SKM-1 treated with dmso at 0.1 percent for 144 hours (cell line): ENCODE data around the gene FAM78A.

Source experiments
- DNase-seq: peaks from one replicate; lab custom pipeline; 2025; ENCODE audit not compliant: unreplicated experiment; lab: John Stamatoyannopoulos, UW

Gene FAM78A

DNA sequence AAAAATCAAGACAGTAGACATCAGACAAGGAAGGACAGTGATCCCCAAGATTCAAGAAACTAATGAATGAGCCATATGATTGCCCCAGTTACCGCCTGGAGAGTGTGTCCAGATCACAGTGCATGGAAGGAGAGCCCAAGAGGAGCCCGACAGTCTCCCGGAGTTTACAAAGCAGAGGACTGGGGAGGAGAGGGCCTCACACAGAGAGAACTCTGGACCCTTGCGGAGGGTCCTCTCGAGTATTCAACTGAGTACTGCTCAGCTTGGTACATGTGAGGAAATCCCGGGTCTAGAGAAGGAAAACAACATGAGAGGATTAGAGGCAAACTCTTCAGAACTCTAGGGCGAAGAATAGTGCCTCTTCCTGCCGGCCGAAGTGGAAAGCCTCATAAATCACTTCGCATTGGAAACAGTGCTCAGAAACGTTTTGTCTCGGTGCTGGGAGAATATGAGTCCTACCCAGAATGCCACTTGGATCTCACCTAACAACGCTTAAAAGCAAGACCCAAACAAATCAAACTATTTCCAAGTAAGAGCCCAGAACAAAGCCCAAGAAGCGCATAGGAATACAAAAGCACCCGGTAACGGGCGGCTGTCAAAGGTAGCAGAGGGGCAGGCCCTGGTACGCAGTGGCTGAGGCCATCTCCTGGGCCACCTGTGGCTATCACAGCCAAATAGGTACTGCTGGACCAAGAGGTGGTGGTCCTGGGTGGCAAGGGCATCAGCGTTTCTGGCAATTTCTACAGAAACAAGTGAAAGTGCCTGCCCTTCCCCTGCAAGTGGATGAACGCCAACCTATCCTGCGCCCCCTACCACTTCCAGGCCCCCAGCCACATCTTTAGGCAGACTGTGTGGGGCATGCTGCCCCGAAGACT is 36.0 kb downstream of the FAM78A start:
- DNase-seq: no peak

DNA sequence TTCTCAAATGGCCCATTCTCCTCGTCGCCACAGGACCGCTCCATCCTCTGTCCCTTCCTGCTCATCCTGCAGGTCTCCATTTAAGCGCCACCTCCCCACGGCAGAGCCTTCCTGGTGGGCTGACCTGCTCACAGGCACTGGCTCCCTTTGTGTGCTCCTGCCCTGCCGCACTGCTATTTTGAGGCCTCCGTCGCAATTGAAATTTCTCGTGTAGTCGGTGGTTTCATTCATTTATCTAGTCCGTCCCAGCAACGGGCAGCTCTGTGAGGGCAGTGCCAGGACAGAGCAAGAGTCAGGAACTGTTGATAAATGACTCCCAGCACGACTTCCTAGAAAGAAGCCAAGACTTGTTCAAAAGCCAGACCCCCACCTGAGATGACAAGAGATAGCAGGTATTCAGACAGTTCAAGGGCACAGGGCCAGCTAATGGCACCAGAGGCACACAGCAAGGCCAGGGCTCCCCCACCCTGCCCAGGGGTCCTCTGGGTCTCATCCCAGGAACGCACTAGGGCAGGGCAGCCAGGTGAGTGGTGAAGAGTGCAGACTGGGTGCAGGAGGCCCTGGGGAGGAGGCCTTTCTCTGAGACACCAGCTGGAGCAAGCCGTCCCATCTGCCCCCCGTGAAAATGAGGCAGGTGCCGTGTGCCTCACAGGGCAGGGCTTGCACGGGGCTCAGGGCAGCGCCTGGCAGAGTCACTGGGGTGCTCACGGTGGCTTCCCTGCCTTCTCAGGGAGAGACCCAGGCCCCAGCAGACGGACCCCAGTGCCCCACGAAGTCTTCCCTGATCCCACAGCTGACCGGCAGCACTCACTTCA is 36.9 kb downstream of the FAM78A start:
- no peak for DNase-seq

DNA sequence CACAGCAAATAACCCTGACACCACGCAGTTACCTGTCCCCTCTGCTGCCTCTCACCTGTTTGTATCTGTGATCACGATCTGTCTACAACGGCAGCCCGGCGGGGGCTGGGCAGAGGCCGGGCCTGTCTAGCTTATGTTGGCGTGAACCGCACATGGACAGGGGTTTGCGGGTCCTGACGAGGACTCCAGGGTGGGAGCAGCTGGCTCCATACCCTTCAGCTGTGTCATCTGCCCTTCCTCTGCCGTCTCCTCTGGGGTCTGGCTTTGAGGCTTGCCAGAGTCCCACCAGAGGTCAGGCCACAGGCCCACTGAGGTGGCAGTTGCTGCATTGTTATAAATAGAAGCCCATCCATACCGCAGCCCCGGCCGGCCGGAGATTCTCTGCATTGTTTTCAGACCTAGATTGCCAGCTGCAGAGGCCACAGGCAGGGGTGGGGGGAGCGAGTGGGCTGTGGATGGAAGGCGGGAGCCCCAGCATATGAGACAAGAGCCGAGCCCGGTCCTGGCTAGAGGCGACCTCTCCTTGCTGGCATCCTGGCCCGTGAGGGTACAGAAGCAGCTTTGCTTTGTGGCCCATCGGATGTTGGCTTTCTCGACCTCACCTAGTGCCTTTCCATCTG is 37.8 kb downstream of the FAM78A start:
- DNase-seq: no peak

DNA sequence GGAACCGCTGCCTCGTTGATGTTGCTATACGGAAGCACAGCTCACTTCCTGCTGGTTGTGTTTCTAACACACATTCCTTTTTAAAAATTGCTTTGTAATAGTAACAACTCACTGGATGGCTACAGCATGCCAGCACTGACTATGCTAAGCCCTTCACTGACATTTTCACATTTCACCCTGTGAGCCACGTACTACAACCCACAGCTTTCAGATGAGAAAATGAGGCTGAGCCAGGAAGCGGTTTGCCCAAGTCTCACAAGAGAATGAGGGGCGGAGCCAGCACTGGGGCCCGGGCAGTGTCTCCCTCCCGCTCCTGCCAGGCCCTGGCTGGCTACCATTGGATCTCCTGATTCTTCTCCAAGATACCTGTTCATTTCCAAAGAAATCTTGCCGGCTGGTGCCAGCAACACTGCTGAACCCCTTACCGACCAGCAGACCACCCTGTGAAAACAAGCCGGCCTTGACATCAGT is 38.3 kb downstream of the FAM78A start:
- DNase-seq: peak; percentile 48

DNA sequence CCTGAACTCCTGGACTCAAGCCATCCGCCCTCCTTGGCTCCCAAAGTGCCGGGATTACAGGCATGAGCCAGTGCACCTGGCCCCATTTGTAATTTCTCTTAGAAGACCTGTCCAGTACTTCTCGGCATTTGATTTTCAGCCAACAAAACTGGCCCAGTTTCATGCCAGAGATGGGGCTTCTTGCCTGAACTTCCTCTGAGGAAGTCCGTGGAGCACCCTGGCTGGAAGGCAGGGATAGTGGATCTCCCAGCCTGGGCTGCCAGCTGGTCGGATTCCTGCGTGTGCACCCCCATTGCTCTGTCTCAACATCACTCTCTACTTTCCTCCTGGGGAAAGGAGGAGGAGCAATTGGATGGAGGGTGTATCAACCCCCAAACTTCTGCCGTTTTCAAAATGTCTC is 39.0 kb downstream of the FAM78A start:
- DNase-seq: no peak

DNA sequence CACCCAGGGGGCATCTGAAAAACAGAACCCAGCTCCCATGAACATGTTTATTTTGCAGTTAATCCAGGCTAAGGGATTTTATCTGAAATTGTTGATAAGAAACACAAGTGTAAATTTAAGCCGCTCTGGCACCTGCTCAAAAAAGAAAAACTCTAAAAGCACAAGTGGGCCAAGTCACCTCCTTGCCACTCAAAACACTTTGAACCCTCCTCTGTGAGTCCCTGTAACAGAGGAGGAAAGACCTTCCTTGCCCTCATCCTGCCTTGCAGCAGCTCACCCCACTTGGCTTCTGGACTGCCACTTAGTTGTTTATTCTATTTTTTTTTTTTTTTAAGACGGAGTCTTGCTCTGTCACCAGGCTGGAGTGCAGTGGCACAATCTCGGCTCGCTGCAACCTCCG is 39.5 kb downstream of the FAM78A start:
- DNase-seq: no peak

DNA sequence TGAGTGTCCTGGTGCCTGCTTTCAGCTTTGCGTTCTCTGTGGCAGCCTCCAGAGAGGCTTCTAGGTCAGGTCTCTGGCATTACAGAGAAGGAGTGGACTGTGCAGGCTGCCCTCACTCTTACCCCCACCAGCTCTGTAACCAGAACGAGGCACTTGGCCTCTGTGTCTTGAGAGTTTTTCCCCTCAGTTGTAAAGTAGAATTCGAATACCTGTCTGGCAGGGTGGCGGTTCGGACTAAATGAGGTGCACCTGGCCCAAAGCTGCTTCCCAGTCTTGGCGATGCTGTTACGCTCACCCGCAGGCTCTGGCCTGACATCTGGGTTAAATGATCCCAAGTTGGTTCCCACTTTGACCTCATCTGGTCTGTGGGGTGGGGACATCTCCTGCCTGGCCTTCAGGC is 40.1 kb downstream of the FAM78A start:
- no peak for DNase-seq

DNA sequence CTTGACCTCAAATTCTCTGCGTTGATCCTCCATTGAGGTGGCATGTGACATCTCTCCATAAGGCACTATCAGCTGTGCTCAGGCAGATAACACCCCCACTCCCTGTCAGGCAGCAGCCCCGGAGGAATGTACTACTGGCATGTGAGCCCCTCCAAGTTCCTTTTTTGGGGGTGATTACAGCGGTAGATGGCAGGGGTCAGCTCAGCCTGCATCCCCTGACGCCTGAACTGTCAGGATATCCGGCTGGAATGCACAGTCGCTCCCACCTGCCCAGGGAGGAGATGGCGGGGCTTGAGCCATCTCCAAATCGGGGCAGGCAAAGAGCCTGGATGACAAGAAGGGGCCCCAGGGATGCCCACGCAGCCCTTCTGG is 40.8 kb downstream of the FAM78A start:
- no peak for DNase-seq

DNA sequence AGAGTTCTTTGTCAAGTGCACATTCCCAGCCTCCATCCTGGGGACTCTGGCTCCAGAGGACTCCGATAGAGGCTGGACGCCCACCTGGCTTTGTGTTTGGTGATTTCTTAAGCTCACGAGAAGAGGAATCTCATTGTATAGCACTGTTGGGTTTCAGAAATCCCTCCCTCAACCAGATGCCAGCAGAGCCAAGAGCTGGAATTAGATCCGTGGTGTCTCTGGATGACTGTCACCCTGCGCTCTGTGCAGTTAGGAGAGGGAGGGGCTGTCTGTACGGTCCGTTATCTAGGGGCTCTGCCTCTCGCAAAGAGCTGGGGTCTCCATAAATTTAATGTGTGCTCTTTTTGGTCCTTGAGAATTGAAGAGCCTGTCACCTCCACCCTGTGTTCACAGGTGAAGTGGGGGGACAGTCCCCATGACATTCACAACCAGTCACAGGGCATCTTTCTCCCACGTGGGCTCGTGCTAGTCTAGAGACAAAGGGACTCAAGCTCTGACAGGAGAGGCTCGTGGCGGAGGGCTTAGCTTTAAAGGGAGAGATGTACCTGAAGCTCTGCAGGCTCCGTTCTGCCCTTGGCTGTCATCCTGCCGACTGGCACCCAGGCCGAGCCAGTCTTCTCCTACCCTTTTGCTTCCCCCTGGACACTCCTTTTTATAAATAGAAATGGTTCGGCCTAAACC is 41.4 kb downstream of the FAM78A start:
- DNase-seq: no peak

DNA sequence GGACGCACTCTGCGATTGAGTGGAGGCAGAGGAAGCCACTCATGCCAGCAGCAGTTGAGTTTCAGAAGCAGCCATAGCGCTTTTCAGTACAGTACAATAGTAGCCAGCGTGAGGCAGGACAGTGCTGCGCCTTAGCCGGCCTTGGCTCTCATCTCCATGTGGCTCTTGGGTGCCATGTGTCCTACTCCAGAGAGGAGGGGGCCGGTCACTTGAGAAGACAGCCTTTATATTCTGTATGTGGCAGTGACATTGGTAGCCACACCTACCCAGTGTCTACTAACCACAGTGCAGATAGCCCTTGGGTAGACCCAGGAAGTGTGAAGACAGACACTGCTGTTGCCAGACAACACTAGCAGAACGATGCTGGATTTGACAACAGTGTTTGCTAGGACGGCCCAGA is 42.3 kb downstream of the FAM78A start:
- no peak for DNase-seq

DNA sequence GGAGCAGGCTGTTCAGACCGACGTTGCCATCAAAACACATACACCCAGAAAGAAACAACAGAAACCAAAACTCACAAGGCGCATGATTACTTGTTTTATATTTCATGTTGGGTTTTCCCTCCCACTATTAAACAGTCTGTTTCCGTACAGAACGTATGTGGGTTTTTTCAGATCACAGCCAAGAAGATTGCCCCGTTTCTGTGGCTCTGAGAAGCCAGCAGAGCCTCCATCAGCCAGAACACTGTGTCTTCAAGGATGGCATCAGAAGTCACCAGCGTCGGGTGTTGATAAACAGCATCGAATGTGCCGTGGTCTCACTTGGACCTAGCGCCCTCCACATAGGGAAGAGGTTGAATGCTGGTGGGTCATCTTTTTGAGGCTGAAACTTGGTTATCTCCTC is 42.8 kb downstream of the FAM78A start:
- DNase-seq: no peak

DNA sequence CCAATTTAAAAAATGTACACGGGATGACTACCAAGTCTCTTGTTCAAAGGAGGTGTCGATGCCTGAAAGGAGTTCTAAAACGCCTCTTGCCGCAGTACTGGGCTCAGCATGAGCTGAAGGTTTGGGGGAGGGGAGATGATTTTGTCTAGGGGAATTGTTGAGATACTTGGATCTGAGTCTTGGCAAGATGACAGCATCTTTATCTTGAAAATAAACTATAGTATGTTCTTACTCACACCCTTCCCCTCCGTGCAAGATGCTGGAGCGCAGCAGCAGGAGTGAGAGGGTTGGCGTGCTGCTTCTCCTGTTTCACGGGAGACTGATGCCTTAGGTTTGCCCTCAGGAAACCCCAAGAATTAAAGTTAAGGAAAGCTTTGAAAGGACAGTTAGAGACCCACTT is 47.3 kb downstream of the FAM78A start:
- no peak for DNase-seq

DNA sequence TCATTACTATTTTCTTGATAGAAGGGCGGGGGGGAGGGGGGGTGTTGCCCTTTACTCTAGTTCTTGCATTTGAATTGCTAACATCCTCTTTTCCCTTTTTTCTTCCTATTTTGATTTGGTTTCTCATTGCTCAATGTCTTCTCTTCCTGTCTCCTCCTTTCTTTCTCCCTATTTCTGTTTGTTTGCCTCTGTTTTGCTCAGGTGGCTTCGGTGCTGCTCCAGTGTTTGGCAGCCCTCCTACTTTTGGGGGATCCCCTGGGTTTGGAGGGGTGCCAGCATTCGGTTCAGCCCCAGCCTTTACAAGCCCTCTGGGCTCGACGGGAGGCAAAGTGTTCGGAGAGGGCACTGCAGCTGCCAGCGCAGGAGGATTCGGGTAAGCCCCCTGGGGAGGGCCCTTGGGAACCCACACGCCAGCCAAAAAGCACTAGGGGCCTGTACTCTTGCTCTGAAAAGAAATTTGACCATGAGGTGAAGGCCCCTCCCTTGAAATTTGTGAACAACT is 48.3 kb downstream of the FAM78A start:
- DNase-seq: peak; percentile 35

DNA sequence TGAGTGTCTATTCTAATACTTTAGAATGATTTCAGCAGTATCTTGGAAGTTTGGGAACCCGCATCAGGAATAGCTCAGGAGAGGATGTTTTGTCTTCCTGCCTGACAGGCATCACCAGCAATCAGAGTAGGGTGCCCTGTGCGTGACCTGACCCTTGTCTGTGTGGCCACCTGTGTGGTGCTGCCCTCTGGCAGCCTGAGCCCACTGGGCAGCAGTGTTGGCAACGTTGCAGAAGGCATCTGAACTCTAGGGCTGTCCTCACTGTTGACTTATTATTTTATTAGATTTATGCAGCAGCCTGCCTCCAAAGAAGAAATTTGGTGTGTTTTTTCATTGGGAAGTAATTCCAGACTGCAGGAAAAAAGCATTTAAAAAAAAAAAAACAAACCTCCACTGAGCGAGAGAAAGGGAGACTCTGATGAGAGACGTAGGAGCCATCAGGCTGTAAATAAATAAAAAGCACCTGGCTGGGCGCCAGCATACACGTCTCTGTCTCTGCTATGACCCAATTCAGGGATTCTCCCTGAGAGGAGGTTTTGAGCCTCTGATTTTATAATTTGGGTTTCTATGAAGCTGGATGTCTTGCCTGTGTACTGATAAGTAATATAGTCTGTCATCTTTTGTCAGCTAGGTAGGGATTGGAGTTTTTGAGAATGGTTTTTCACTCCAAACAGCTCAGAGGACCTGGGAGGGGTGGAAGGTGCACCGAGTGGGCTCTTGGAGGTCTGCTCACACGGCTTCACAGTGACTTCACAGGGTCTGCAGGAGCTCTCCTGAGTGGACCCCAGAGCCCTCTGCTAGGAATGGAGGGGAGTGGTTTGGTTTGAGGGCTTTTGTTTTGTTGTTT is 49.0 kb downstream of the FAM78A start:
- DNase-seq: no peak

DNA sequence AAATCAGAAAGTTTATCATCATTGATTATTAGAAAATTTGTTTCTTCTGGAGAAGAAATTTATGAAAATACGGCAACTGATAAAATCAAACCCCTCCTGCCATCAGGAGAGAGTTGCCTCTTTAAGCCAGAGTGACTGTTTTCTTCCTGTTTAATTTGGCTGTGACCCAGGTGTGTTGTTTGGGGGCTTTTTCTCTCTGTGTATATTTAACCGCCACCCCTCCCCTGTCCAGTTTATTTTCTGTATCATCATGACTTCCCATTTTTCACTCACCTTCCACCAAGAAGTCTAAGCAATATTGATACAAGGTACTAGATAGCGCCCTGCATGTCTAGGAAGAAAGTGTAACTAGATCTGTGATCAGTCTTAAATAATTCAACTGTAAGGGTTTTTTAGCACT is 50.1 kb downstream of the FAM78A start:
- DNase-seq: no peak

DNA sequence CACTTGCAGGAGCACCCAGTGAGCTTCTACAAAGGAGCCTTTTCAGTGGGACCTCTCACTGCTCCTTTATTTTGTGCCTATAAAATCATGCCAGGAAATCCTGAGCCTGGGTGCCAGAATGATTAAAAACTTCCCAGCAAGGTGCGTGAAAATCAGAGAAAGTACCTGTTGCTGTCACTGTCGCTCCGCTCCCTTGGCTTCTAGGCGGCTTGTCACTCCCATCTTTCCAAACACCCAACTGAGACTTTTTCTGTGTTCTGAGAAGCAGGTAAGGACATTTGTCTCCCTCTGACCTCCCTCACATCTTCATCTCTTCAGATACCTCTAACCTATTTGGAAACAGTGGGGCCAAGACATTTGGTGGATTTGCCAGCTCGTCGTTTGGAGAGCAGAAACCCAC is 53.9 kb downstream of the FAM78A start:
- DNase-seq: no peak

DNA sequence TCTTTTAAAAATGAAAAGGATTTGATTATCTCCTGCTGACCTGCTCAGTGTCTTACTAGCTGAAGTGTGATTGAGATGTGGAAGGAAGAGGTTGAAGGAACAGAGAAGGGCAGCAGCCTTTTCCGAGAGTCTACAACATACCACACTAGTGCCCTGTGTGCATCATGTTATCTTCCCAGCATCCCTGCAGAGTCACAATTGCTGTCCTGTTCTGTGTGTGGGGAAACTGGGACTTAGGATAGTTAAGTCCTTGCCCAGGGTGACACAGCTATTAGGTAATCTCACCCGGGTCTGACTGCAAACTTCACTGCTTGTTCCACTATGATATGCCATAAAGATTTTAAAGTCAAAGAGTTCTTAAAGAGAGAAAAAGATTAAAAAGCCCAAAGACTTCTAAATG is 55.8 kb downstream of the FAM78A start:
- DNase-seq: no peak

DNA sequence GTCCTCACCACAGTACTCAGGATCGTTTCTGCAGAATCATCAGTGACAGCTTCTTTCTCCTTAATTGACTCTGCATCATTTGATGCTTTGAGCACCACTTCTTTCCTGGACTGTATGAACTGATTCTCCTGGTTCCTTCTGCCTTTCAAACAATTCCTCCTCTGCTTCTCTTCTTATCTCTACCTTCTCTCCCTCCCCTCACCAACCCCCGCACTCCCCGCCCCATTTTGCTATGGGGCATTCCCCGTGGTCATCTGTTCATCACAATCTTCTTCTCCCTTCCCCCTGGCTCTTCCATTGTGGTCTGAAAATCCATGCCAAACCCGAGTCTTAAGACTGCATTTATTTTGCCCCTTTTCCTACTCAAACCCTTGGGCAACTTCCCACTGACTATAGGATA is 57.9 kb downstream of the FAM78A start:
- DNase-seq: no peak

DNA sequence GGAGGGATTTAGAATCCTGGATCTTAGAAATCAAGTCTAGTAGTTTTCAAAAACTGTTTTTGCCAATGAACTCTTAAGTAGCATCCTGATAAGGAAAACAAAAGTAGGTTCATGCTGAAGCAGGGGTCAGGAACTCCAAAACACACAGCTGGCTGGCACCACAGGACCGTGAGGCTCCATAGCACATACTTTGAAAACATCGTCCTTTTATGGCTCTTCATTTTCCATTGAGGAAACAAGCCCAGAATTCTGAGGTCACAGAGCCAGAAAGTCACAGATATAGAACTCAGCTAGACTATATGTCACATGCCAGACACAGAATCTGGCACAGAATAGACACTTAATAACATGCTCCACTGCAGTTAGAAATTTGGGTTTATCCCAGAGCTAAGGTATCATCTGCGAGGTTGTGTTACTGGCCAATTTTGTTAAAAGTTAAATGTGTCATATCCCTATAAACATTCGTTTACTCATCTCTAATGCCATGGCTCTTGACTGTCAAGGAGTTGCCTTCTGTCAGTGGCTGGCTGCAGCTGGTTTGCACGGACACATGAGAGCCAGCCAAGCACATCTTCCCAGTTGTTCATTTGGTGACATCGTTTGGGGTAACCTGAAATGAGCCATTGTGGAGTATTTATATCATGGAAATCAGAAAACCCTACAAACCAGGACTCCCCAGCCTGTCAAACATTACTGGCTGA is 58.8 kb downstream of the FAM78A start:
- no peak for DNase-seq

DNA sequence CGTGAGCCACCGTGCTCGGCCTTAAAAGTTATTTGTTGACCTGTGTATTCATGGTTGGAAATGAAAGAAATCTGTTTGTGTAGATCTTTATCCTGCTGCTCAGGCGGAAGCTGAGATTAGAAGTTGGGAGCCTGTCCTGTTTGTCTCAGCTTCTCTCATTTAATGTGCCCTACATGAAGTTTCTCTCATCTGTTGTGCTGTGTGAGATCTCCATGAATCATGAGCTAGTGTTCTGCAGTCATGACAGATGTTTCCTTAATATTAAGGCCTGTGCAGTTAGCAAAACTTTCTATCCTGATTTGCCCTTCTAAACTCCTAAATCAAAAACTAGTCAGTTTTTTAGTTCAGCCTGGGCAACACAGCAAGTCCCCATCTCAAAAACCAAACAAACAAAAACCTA is 59.5 kb downstream of the FAM78A start:
- no peak for DNase-seq
